GM21390 (cell line): ENCODE results near the gene WDFY2.

Experiments
- ATAC-seq: cut with Tn5 transposase; IDR thresholded peaks from one replicate; pipeline ENCODE4 v1.9.1; 2021; ENCODE audit not compliant: unreplicated experiment

WDFY2 gene

GRCh38 chr13:51600703-51601102 lies 16.4 kb downstream of the WDFY2 start:
- ATAC-seq: no peak

GRCh38 chr13:51601601-51602565 lies 17.6 kb downstream of the WDFY2 start:
- ATAC-seq: no peak

GRCh38 chr13:51603716-51604115 lies 19.5 kb downstream of the WDFY2 start:
- ATAC-seq: no peak

- no peak for ATAC-seq
Measured at GRCh38 chr13:51605698-51606097, 21.4 kb downstream of the WDFY2 start.

GRCh38 chr13:51607165-51607564 lies 22.9 kb downstream of the WDFY2 start:
- no peak for ATAC-seq

- ATAC-seq: no peak
Measured at GRCh38 chr13:51608857-51609406, 24.7 kb downstream of the WDFY2 start.

GRCh38 chr13:51612867-51613266 lies 28.6 kb downstream of the WDFY2 start:
- ATAC-seq: peak; percentile 38

GRCh38 chr13:51613535-51613934 lies 29.3 kb downstream of the WDFY2 start:
- ATAC-seq: no peak

- peak; percentile 88 for ATAC-seq
Measured at GRCh38 chr13:51614350-51614786, 30.1 kb downstream of the WDFY2 start.

- no peak for ATAC-seq
Measured at GRCh38 chr13:51618626-51619025, 34.4 kb downstream of the WDFY2 start.

GRCh38 chr13:51619614-51620013 lies 35.4 kb downstream of the WDFY2 start:
- ATAC-seq: peak; percentile 45

- no peak for ATAC-seq
Measured at GRCh38 chr13:51620165-51620983, 36.1 kb downstream of the WDFY2 start.

- no peak for ATAC-seq
Measured at GRCh38 chr13:51621602-51622001, 37.3 kb downstream of the WDFY2 start.

GRCh38 chr13:51623473-51623872 lies 39.2 kb downstream of the WDFY2 start:
- ATAC-seq: no peak

- no peak for ATAC-seq
Measured at GRCh38 chr13:51624207-51624606, 39.9 kb downstream of the WDFY2 start.

- no peak for ATAC-seq
Measured at GRCh38 chr13:51624695-51625345, 40.6 kb downstream of the WDFY2 start.

GRCh38 chr13:51625555-51626345 lies 41.5 kb downstream of the WDFY2 start:
- no peak for ATAC-seq

GRCh38 chr13:51626749-51627148 lies 42.5 kb downstream of the WDFY2 start:
- no peak for ATAC-seq

- ATAC-seq: no peak
Measured at GRCh38 chr13:51628059-51628852, 44.0 kb downstream of the WDFY2 start.
